ENCODE data around the gene DRD2. TPM values are rescaled to one million over a fixed set of nuclear protein-coding genes. Genes with fewer than 3 reads are reported as not detected.

Gene DRD2
- total RNA-seq, 1 experiment from 2014 or later: 0.28 TPM

DNA sequence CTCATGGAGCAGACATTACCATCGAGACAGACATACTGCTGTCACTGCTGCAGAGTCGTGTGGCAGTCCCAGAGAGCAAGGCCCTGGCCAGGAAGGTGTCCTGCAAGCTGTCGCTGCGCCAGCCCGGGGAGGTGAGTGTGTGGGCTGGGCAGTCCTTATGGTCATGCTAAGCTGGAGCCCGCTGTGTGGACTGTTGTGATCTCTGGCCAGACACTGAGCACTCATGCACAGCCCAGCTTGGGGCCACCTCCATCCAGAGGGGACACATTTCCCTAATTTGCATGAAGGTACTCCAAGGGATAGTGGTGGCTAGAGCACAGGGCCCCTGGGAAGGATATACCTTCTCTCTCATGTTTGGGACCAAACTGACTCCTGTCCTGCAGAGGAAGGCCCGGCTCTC, 78.0 kb downstream of the DRD2 start:
- TF ChIP-seq, protein P1, sequence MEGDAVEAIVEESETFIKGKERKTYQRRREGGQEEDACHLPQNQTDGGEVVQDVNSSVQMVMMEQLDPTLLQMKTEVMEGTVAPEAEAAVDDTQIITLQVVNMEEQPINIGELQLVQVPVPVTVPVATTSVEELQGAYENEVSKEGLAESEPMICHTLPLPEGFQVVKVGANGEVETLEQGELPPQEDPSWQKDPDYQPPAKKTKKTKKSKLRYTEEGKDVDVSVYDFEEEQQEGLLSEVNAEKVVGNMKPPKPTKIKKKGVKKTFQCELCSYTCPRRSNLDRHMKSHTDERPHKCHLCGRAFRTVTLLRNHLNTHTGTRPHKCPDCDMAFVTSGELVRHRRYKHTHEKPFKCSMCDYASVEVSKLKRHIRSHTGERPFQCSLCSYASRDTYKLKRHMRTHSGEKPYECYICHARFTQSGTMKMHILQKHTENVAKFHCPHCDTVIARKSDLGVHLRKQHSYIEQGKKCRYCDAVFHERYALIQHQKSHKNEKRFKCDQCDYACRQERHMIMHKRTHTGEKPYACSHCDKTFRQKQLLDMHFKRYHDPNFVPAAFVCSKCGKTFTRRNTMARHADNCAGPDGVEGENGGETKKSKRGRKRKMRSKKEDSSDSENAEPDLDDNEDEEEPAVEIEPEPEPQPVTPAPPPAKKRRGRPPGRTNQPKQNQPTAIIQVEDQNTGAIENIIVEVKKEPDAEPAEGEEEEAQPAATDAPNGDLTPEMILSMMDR (IDR thresholded peaks at IDR 0.05; ENCODE audit: unreplicated experiment): no peak
- Mint-ChIP-seq H3K36me3 (ENCODE audit: insufficient read depth, unreplicated experiment) (no peaks in the 10 kb centered on the region), H3K4me3 (ENCODE audit: unreplicated experiment) (no peak overlapping the region), H3K9me3 (ENCODE audit: unreplicated experiment) (no peaks in the 10 kb centered on the region), H3K4me1 (ENCODE audit: insufficient read depth, unreplicated experiment) (peaks cover 27% of the 10 kb centered on the region), H3K27ac (ENCODE audit: low read depth, unreplicated experiment) (no peak overlapping the region), H3K27me3 (ENCODE audit: insufficient read depth, unreplicated experiment) (no peaks in the 10 kb centered on the region)
- intact Hi-C loops (cut with micrococcal nuclease): no loop called here
- no peak for DNase-seq (ENCODE audit: unreplicated experiment)
- POLR2A ChIA-PET: interaction anchor here (1.3 to 1.9 kb wide), 2 partner anchors 9 to 12 kb away, joined by 5 to 8 read pairs; no protein-coding TSS in a partner anchor
- no TSS peak for BruUV-seq (replicated peaks)
- CTCF ChIA-PET: interaction anchor here (0.5 to 1.2 kb wide), 3 partner anchors 84 to 96 kb away, joined by 3 to 4 read pairs (median 3); no protein-coding TSS in a partner anchor

GRCh38 chr11:113396690-113397089, 78.5 kb downstream of the DRD2 start:
- H3K27me3 Mint-ChIP-seq (ENCODE audit: insufficient read depth, unreplicated experiment): no peaks in the 10 kb centered on the region
- intact Hi-C loops (cut with micrococcal nuclease): no loop called here
- TF ChIP-seq, protein P1 (IDR thresholded peaks at IDR 0.05; ENCODE audit: unreplicated experiment): no peak
- no peak overlapping the region for H3K4me3 Mint-ChIP-seq (ENCODE audit: unreplicated experiment)
- CTCF ChIA-PET: interaction anchor here (1.2 kb wide), 2 partner anchors 91 to 97 kb away, joined by 3 read pairs; no protein-coding TSS in a partner anchor
- H3K9me3 Mint-ChIP-seq (ENCODE audit: unreplicated experiment): no peaks in the 10 kb centered on the region
- no peak overlapping the region for H3K27ac Mint-ChIP-seq (ENCODE audit: low read depth, unreplicated experiment)
- no peak for DNase-seq (ENCODE audit: unreplicated experiment)
- no peaks in the 10 kb centered on the region for H3K36me3 Mint-ChIP-seq (ENCODE audit: insufficient read depth, unreplicated experiment)
- no TSS peak for BruUV-seq (replicated peaks)
- peaks cover 22% of the 10 kb centered on the region for H3K4me1 Mint-ChIP-seq (ENCODE audit: insufficient read depth, unreplicated experiment)
- POLR2A ChIA-PET: interaction anchor here (1.3 to 1.9 kb wide), 3 partner anchors 9 to 12 kb away, joined by 3 to 8 read pairs (median 5); no protein-coding TSS in a partner anchor

DNA sequence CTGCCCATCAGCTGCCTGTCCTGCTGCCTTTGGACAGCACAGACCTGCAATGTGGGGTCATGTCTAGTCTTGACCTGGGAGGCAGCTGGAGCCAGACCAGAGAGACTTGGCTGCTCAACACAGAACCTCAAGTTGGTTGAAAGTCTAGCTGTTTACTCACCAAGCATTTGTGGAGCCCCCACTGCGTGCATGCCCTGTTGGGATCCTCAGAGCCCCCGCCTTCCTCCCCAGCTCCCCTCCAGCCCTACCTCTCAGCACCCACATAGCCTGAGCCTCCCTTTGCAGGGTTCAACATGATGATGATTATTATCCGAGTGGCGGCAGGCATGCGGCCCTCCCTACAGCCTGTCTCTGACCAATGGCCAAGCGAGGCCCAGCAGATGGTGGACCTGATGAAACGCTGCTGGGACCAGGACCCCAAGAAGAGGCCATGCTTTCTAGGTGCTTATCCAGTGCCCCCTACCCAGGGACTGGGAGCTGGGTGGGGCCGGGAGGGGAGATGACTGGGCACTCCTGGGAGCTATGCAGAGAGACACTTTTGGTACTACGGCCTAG, 79.3 kb downstream of the DRD2 start:
- H3K36me3 Mint-ChIP-seq (ENCODE audit: insufficient read depth, unreplicated experiment): no peaks in the 10 kb centered on the region
- no TSS peak for BruUV-seq (replicated peaks)
- intact Hi-C loops (cut with micrococcal nuclease): no loop called here
- H3K4me3 Mint-ChIP-seq (ENCODE audit: unreplicated experiment): no peak overlapping the region
- CTCF ChIA-PET: interaction anchor here (0.6 to 1.2 kb wide), 3 partner anchors 14 to 98 kb away, joined by 3 read pairs; no protein-coding TSS in a partner anchor
- peaks cover 14% of the 10 kb centered on the region for H3K4me1 Mint-ChIP-seq (ENCODE audit: insufficient read depth, unreplicated experiment)
- TF ChIP-seq, protein P1 (IDR thresholded peaks at IDR 0.05; ENCODE audit: unreplicated experiment): no peak
- no peak for DNase-seq (ENCODE audit: unreplicated experiment)
- no peaks in the 10 kb centered on the region for H3K27me3 Mint-ChIP-seq (ENCODE audit: insufficient read depth, unreplicated experiment)
- no peaks in the 10 kb centered on the region for H3K9me3 Mint-ChIP-seq (ENCODE audit: unreplicated experiment)
- POLR2A ChIA-PET: interaction anchor here (1.6 kb wide), 1 partner anchor 10 kb away, joined by 3 read pairs; no protein-coding TSS in a partner anchor
- H3K27ac Mint-ChIP-seq (ENCODE audit: low read depth, unreplicated experiment): no peak overlapping the region

DNA sequence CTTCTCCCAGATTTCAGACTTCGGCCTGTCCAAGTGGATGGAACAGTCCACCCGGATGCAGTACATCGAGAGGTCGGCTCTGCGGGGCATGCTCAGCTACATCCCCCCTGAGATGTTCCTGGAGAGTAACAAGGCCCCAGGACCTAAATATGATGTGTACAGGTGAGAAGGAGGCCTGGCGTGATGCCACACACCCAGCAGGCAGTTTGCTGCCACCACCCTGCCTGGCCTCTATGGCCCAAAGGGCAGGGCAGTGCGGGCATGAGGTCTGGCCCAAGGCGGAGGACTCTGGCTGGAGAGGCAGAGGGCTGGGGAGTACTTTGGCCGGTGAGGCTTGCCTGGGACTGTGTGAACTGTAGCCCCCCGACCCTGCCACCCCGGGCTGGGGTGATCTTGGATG, 80.3 kb downstream of the DRD2 start:
- intact Hi-C loops (cut with micrococcal nuclease): no loop called here
- peaks cover 14% of the 10 kb centered on the region for H3K4me1 Mint-ChIP-seq (ENCODE audit: insufficient read depth, unreplicated experiment)
- no peak for DNase-seq (ENCODE audit: unreplicated experiment)
- CTCF ChIA-PET: no interaction called here
- H3K27me3 Mint-ChIP-seq (ENCODE audit: insufficient read depth, unreplicated experiment): no peaks in the 10 kb centered on the region
- no peak overlapping the region for H3K4me3 Mint-ChIP-seq (ENCODE audit: unreplicated experiment)
- POLR2A ChIA-PET: interaction anchor here (1.6 kb wide), 1 partner anchor 9 kb away, joined by 3 read pairs; no protein-coding TSS in a partner anchor
- no TSS peak for BruUV-seq (replicated peaks)
- no peaks in the 10 kb centered on the region for H3K9me3 Mint-ChIP-seq (ENCODE audit: unreplicated experiment)
- no peak overlapping the region for H3K27ac Mint-ChIP-seq (ENCODE audit: low read depth, unreplicated experiment)
- no peaks in the 10 kb centered on the region for H3K36me3 Mint-ChIP-seq (ENCODE audit: insufficient read depth, unreplicated experiment)
- TF ChIP-seq, protein P1 (IDR thresholded peaks at IDR 0.05; ENCODE audit: unreplicated experiment): no peak
